GM12878 (cell line): Measurements from ENCODE around the gene SF3B4. TPM values are rescaled to one million over a fixed set of nuclear protein-coding genes. Genes with fewer than 3 reads are reported as not detected.

Experiments used
- ATAC-seq: fragments of 200-7000 bp; cut with Tn5 transposase; 3 replicates; pipeline ENCODE4 v1.9.1; 2020; ENCODE audit warnings: mild to moderate bottlenecking, moderate library complexity
- BruUV-seq: library from RNA; stranded (reverse); fragments of 400-500 nt; replicated peaks from 2 replicates; lab custom pipeline; 2021; lab: Mats Ljungman, UMichigan
- CTCF ChIA-PET: fragments of 300-600 bp; sonication (Branson Sonifier 250); formaldehyde crosslinking; extraction: SDS; loops from one replicate; lab custom pipeline; 2021; ENCODE audit warnings: inconsistent platforms; lab: Yijun Ruan, JAX
- POLR2A ChIA-PET: fragments of 350-600 bp; formaldehyde crosslinking; extraction: SDS; loops from one replicate; lab custom pipeline; 2021; ENCODE audit warnings: inconsistent platforms; lab: Charles Lee
- RAD21 ChIA-PET: fragments of 300-600 bp; sonication (Branson Sonifier 250); formaldehyde crosslinking; loops from one replicate; lab custom pipeline; 2023; ENCODE audit warnings: antibody characterized with exemption; ENCODE audit not compliant: unreplicated experiment; lab: Charles Lee
- SMC1A ChIA-PET: fragments of 300-600 bp; sonication (Branson Sonifier 250); formaldehyde crosslinking; loops from one replicate; lab custom pipeline; 2023; ENCODE audit not compliant: unreplicated experiment, uncharacterized antibody; lab: Charles Lee
- DNase-seq: peaks from one replicate; pipeline ENCODE4 v3.0.0-alpha.2; 2011; ENCODE audit warnings: low read depth, low spot score
- FAIRE-seq: peaks from 3 replicates; lab custom pipeline; 2011; peaks lifted over from hg19 to GRCh38; lab: Jason Lieb, UNC
- H2AFZ ChIP-seq: 2 replicates; pipeline ENCODE4 v1.6.0; 2011; ENCODE audit warnings: low read depth, low read length, control low read depth; ENCODE audit not compliant: control insufficient read depth
- H3K27ac ChIP-seq: 2 replicates; pipeline ENCODE4 v1.5.1; 2011; ENCODE audit warnings: control low read depth; ENCODE audit not compliant: control insufficient read depth, insufficient read depth
- H3K27me3 ChIP-seq, 2 experiments: replicated peaks in 1 of 2; 2 replicates each; pipeline versions ENCODE4 v1.6.0 to v1.6.1; 2011; ENCODE audit warnings: low read length in 1 of 2; ENCODE audit not compliant: control insufficient read depth in 2 of 2, insufficient read depth in 2 of 2
- H3K36me3 ChIP-seq, 2 experiments: 2 replicates each; pipeline ENCODE4 v1.5.1; 2011; ENCODE audit warnings: low read length in 1 of 2; ENCODE audit not compliant: control insufficient read depth in 2 of 2, insufficient read depth in 2 of 2
- H3K4me1 ChIP-seq: 2 replicates; pipeline ENCODE4 v1.6.1; 2011; ENCODE audit warnings: mild to moderate bottlenecking, low read length, moderate library complexity, mixed read lengths; ENCODE audit not compliant: control insufficient read depth, insufficient read depth
- H3K4me2 ChIP-seq: 2 replicates; pipeline ENCODE4 v1.6.0; 2011; ENCODE audit warnings: control low read depth; ENCODE audit not compliant: control insufficient read depth, insufficient read depth
- H3K4me3 ChIP-seq: fragments of 200-600 bp; sonication (generic); 2 replicates; pipeline ENCODE4 v1.5.1; 2016
- H3K79me2 ChIP-seq: 2 replicates; pipeline ENCODE4 v1.6.0; 2011; ENCODE audit warnings: low read length; ENCODE audit not compliant: control insufficient read depth, insufficient read depth
- H3K9ac ChIP-seq: 2 replicates; pipeline ENCODE4 v1.8.0; 2011; ENCODE audit warnings: low read length, control low read depth, mixed read lengths; ENCODE audit not compliant: control insufficient read depth, insufficient read depth
- H3K9me3 ChIP-seq: replicated peaks from 3 replicates; pipeline ENCODE4 v1.5.1; 2011; ENCODE audit warnings: mild to moderate bottlenecking, low read length; ENCODE audit not compliant: control insufficient read depth, insufficient read depth
- H4K20me1 ChIP-seq: 2 replicates; pipeline ENCODE4 v1.6.0; 2011; ENCODE audit not compliant: control insufficient read depth, insufficient read depth
- ASH2L ChIP-seq: fragments of 300-600, 200-600 bp; sonication (generic); IDR thresholded peaks from 2 replicates; pipeline ENCODE4 v1.6.1; 2017; ENCODE audit warnings: low read depth, mild to moderate bottlenecking, borderline replicate concordance
- BMI1 ChIP-seq: fragments of 450-650 bp; IDR thresholded peaks from 2 replicates; pipeline ENCODE4 v1.6.1; 2016; ENCODE audit warnings: mild to moderate bottlenecking, moderate library complexity, borderline replicate concordance
- E2F8 ChIP-seq: fragments of 450-650 bp; IDR thresholded peaks from 2 replicates; pipeline ENCODE4 v1.6.1; 2018; ENCODE audit warnings: mild to moderate bottlenecking, low read depth, moderate library complexity; ENCODE audit not compliant: partially characterized antibody
- EZH2 ChIP-seq: IDR thresholded peaks from 2 replicates; pipeline ENCODE4 v1.6.1; 2012; ENCODE audit warnings: low read depth, mild to moderate bottlenecking, control low read depth, inconsistent platforms, low read length, borderline replicate concordance; ENCODE audit not compliant: control insufficient read depth
- HDAC2 ChIP-seq: fragments of 200-600 bp; sonication (generic); IDR thresholded peaks from 2 replicates; pipeline ENCODE4 v1.6.1; 2017
- HDAC6 ChIP-seq: fragments of 200-600 bp; sonication (generic); IDR thresholded peaks from one replicate; pipeline ENCODE4 v1.8.0; 2017; ENCODE audit warnings: antibody characterized with exemption; ENCODE audit not compliant: unreplicated experiment
- IRF3 ChIP-seq: fragments of 450-650 bp; IDR thresholded peaks from 2 replicates; pipeline ENCODE4 v1.6.1; 2014; ENCODE audit warnings: mild to moderate bottlenecking
- KLF5 ChIP-seq: fragments of 450-650 bp; IDR thresholded peaks from 2 replicates; pipeline ENCODE4 v1.6.1; 2014; ENCODE audit warnings: mild to moderate bottlenecking; ENCODE audit not compliant: partially characterized antibody
- MTA3 ChIP-seq: IDR thresholded peaks from 2 replicates; pipeline ENCODE4 v1.6.1; 2012; ENCODE audit warnings: low read length, inconsistent platforms, borderline replicate concordance
- NKRF ChIP-seq: fragments of 450-650 bp; conservative IDR thresholded peaks from 2 replicates; pipeline ENCODE4 v1.6.1; 2017; ENCODE audit warnings: mild to moderate bottlenecking, moderate library complexity
- POLR2AphosphoS5 ChIP-seq: IDR thresholded peaks from 2 replicates; pipeline ENCODE4 v1.6.1; 2011; ENCODE audit warnings: mild to moderate bottlenecking, low read length, inconsistent platforms
- STAT1 ChIP-seq: fragments of 450-650 bp; conservative IDR thresholded peaks from 2 replicates; pipeline ENCODE4 v1.6.1; 2014; ENCODE audit warnings: antibody characterized with exemption, mild to moderate bottlenecking
- SUZ12 ChIP-seq: fragments of 200-600 bp; sonication (generic); IDR thresholded peaks from one replicate; pipeline ENCODE4 v1.6.1; 2018; ENCODE audit warnings: antibody characterized with exemption, mild to moderate bottlenecking; ENCODE audit not compliant: unreplicated experiment
- TCF12 ChIP-seq: IDR thresholded peaks from 2 replicates; pipeline ENCODE4 v1.6.1; 2011; ENCODE audit warnings: low read depth, mild to moderate bottlenecking, low read length
- TCF7 ChIP-seq: IDR thresholded peaks from 2 replicates; pipeline ENCODE4 v1.6.1; 2014; ENCODE audit warnings: antibody characterized with exemption, borderline replicate concordance
- USF1 ChIP-seq: IDR thresholded peaks from 2 replicates; pipeline ENCODE4 v1.6.1; 2011; ENCODE audit warnings: borderline replicate concordance, low read depth, mild to moderate bottlenecking, moderate library complexity, mixed read lengths, low read length; ENCODE audit not compliant: insufficient read depth; ENCODE audit errors: extremely low read length
- WGBS: methylation state at CpG from one replicate; pipeline ENCODE4 v1.1.6; 2016; ENCODE audit warnings: low lambda C conversion rate; ENCODE audit not compliant: insufficient replicate concordance, insufficient coverage; ENCODE audit errors: missing lambda C conversion rate; 5-methylcytosine and 5-hydroxymethylcytosine counted together
- in situ Hi-C: fragments of 300-500 bp; cut with MboI; formaldehyde crosslinking; loops from 9 replicates; pipeline ENCODE4 v1.14.3; 2018; ENCODE audit warnings: mixed read lengths
- intact Hi-C: fragments of 100-400 bp; cut with micrococcal nuclease; formaldehyde crosslinking; loops from one replicate; pipeline ENCODE4 v1.14.2; 2022; ENCODE audit not compliant: unreplicated experiment
- polyA plus RNA-seq, 11 experiments: library from polyadenylated mRNA; depleted of rRNA in 4 of 11; unstranded in 6 of 11; stranded (reverse) in 5 of 11; fragments of >200 nt; fragmentation: Nextera tagmentation in 4 of 11; fragmentation: Illumina TruSeq in 1 of 11; extraction: Ambion mirVana in 4 of 11; extraction: Trizol in 1 of 11; gene quantifications; 1 replicate in 1 of 11; 2 replicates in 10 of 11; pipeline versions ENCODE4 v1.2.1 to v1.2.3, GENCODE V29; 2011 to 2016; ENCODE audit warnings: inconsistent platforms in 2 of 11, missing spikeins in 2 of 11, low read depth in 1 of 11
- total RNA-seq, 4 experiments: library from RNA; depleted of rRNA in 3 of 4; stranded (reverse); fragments of >200 nt in 3 of 4; fragmentation: Illumina TruSeq in 1 of 4; extraction: Trizol in 1 of 4; gene quantifications; 2 replicates each; pipeline versions ENCODE4 v1.2.1 to v1.2.3, GENCODE V29; 2013 to 2021

SF3B4 gene
- total and polyA plus RNA-seq, 10 of the 15 experiments (the other 5 are each of a cell fraction or from before 2014, with no cell fraction given): 1.9 to 146 (median 27.5) TPM

- no peaks in the 10 kb centered on the region for H3K9me3 ChIP-seq
- H3K4me1 ChIP-seq: peaks cover 20% of the 10 kb centered on the region
- H3K36me3 ChIP-seq: no peaks in the 10 kb centered on the region
- H3K79me2 ChIP-seq: no peaks in the 10 kb centered on the region
- no peak for ATAC-seq
- intact Hi-C loops (no loop called here), in situ Hi-C loops (no loop called here)
- 25% methylated on average over 2 of the region's 2 CpGs for WGBS
- no peak overlapping the region for H3K4me2 ChIP-seq
- DNase-seq: no peak
- SMC1A ChIA-PET: no interaction called here
- CTCF ChIA-PET: no interaction called here
- RAD21 ChIA-PET: no interaction called here
- POLR2A ChIA-PET: no interaction called here
- H4K20me1 ChIP-seq: no peaks in the 10 kb centered on the region
- no peak overlapping the region for H3K9ac ChIP-seq
- no TSS peak for BruUV-seq
- no peak for FAIRE-seq
- H3K4me3 ChIP-seq: no peak overlapping the region
- no peak overlapping the region for H2AFZ ChIP-seq
- H3K27ac ChIP-seq: no peak overlapping the region
- no peaks in the 10 kb centered on the region for H3K27me3 ChIP-seq
- TF ChIP-seq USF1 (no peak), SUZ12 (no peak), POLR2AphosphoS5 (no peak), STAT1 (no peak), BMI1 (no peak), NKRF (no peak), EZH2 (no peak), IRF3 (no peak), HDAC2 (no peak), ASH2L (no peak), HDAC6 (no peak), TCF12 (no peak), KLF5 (no peak), TCF7 (no peak), MTA3 (no peak), E2F8 (no peak)
These were observed 6.8 kb upstream of the SF3B4 start for GRCh38 chr1:149934356-149934755.
